Upper lobe of right lung (tissue), 1 donor: Measurements from ENCODE around the gene GH2. TPM values are rescaled to one million over a fixed set of nuclear protein-coding genes. Genes with fewer than 3 reads are reported as not detected.
"Not testable (repeated sequence)": the region's sequence is repeated elsewhere in the genome, so short reads cannot be mapped to it uniquely, and the experiment has no call there.

Source experiments
- ATAC-seq: fragments of 200-7000 bp; cut with Tn5 transposase; one replicate; pipeline ENCODE4 v1.9.1; 2020; ENCODE audit warnings: mild to moderate bottlenecking, moderate library complexity
- DNase-seq: peaks from one replicate; pipeline ENCODE4 v3.0.0-alpha.2; 2020
- H3K27ac ChIP-seq: fragments of 200-600 bp; one replicate; pipeline ENCODE4 v1.8.0; 2022
- H3K27me3 ChIP-seq: fragments of 200-600 bp; one replicate; pipeline ENCODE4 v1.8.0; 2022; ENCODE audit warnings: mild to moderate bottlenecking
- H3K36me3 ChIP-seq: fragments of 200-600 bp; one replicate; pipeline ENCODE4 v1.8.0; 2022
- H3K4me1 ChIP-seq: fragments of 200-600 bp; one replicate; pipeline ENCODE4 v1.8.0; 2022
- H3K4me3 ChIP-seq: fragments of 200-600 bp; one replicate; pipeline ENCODE4 v1.8.0; 2022; ENCODE audit warnings: mild to moderate bottlenecking
- H3K9me3 ChIP-seq: fragments of 200-600 bp; one replicate; pipeline ENCODE4 v1.8.0; 2022
- CTCF ChIP-seq: fragments of 200-600 bp; IDR thresholded peaks from one replicate; pipeline ENCODE4 v1.8.0; 2022; ENCODE audit warnings: antibody characterized with exemption
- intact Hi-C: fragments of 100-400 bp; cut with DNase I; formaldehyde crosslinking; loops from one replicate; pipeline ENCODE4 v1.11.0; 2022
- total RNA-seq: library from RNA; stranded (reverse); fragmentation: NEBNext Ultra II Directional; extraction: Animal tissue kit (Norgen Biotek cat#: 25700); gene quantifications from one replicate; pipeline ENCODE4 v1.2.1, GENCODE V29; 2021
- donor health status: DM: no; HTN: yes; CAD: no; lungs with severe emphysema.

Gene GH2
- total RNA-seq, 1 donor from 2014 or later = not detected

GRCh38 chr17:63859257-63859656, 22.5 kb downstream of the GH2 start:
- Histone ChIP-seq H3K4me1 (no peaks in the 10 kb centered on the region), H3K27ac (no peak overlapping the region), H3K36me3 (no peaks in the 10 kb centered on the region), H3K27me3 (no peaks in the 10 kb centered on the region), H3K4me3 (no peak overlapping the region), H3K9me3 (no peaks in the 10 kb centered on the region)
- DNase-seq (no peak), ATAC-seq (no peak)
- TF ChIP-seq CTCF = no peak
- intact Hi-C loops = no loop called here

DNA sequence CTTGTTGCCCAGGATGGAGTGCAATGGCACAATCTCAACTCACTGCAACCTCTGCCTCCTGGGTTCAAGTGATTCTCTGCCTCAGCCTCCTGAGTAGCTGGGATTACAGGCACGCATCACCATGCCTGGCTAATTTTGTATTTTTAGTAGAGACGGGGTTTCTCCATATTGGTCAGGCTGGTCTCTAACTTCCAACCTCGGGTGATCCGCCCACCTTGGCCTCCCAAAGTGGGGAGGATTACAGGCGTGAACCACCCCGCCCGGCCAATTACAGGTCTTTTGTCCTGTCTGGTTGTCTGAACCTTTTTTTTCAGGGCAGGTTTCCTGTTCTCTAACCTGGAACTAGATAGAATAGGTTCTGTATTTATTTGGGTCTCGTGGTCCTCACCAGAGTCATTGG, 25.3 kb downstream of the GH2 start:
- ATAC-seq, DNase-seq, H3K36me3 ChIP-seq, H3K27me3 ChIP-seq, H3K27ac ChIP-seq, intact Hi-C loops, H3K9me3 ChIP-seq, H3K4me3 ChIP-seq, H3K4me1 ChIP-seq: not testable (repeated sequence)

- no peak overlapping the region for H3K4me3 ChIP-seq
- ATAC-seq = no peak
Observed at GRCh38 chr17:63855185-63855584, 26.6 kb downstream of the GH2 start.

GRCh38 chr17:63854709-63855108, 27.0 kb downstream of the GH2 start:
- Histone ChIP-seq H3K4me1 (no peaks in the 10 kb centered on the region), H3K36me3 (no peaks in the 10 kb centered on the region), H3K27ac (no peak overlapping the region), H3K27me3 (no peaks in the 10 kb centered on the region), H3K9me3 (no peaks in the 10 kb centered on the region), H3K4me3 (no peak overlapping the region)
- no peak for TF ChIP-seq CTCF
- intact Hi-C loops = no loop called here
- no peak for DNase-seq
- no peak for ATAC-seq

More at GRCh38 chr17:63855185-63855584, 26.6 kb downstream of the GH2 start:
- Histone ChIP-seq H3K9me3 (no peaks in the 10 kb centered on the region), H3K4me1 (no peaks in the 10 kb centered on the region), H3K27me3 (no peaks in the 10 kb centered on the region), H3K27ac (no peak overlapping the region), H3K36me3 (no peaks in the 10 kb centered on the region)
- intact Hi-C loops = no loop called here
- no peak for TF ChIP-seq CTCF
- DNase-seq = no peak

DNA sequence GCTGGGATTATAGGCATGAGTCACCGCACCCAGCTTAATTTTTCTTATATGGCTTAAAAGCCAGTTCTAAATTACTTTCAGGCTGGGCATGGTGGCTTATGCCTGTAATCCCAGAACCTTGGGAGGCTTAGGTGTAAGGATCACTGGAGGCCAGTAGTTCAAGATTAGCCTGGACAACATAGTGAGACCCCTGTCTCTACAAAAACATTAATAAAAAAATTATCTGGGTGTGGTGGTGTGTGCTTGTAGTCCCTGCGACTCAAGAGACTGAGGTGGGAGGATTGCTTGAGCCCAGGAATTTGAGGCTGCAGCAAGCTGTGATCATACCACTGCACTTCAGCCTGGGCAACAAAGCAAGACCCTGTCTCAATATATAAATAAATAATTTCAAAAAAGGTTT, 28.5 kb downstream of the GH2 start:
- Histone ChIP-seq H3K27ac (no peak overlapping the region), H3K36me3 (no peaks in the 10 kb centered on the region), H3K9me3 (no peaks in the 10 kb centered on the region), H3K4me3 (no peak overlapping the region), H3K4me1 (peaks cover 3% of the 10 kb centered on the region), H3K27me3 (no peaks in the 10 kb centered on the region)
- no peak for TF ChIP-seq CTCF
- intact Hi-C loops = no loop called here
- ATAC-seq = no peak
- no peak for DNase-seq

- Histone ChIP-seq H3K4me3 (no peak overlapping the region), H3K9me3 (no peaks in the 10 kb centered on the region), H3K4me1 (peaks cover 3% of the 10 kb centered on the region), H3K27ac (no peak overlapping the region), H3K27me3 (no peaks in the 10 kb centered on the region), H3K36me3 (no peaks in the 10 kb centered on the region)
- intact Hi-C loops = no loop called here
- no peak for DNase-seq
- no peak for TF ChIP-seq CTCF
- ATAC-seq = no peak
Observed at GRCh38 chr17:63850401-63850800, 31.3 kb downstream of the GH2 start.
